Stimulated activated CD8-positive, alpha-beta memory T cell treated with anti-CD3 and anti-CD28 coated beads, Interleukin-15, amount 100 ng/mL, for 24 hours (primary cell): Measurements from ENCODE around the gene LRRC10B.
A peak's percentile ranks its signal among the peaks of the same experiment; 100 is the strongest.

Source experiments
- DNase-seq: peaks from one replicate; pipeline ENCODE4 v3.0.0-alpha.2; 2020; ENCODE audit warnings: low read depth

The LRRC10B gene

DNA sequence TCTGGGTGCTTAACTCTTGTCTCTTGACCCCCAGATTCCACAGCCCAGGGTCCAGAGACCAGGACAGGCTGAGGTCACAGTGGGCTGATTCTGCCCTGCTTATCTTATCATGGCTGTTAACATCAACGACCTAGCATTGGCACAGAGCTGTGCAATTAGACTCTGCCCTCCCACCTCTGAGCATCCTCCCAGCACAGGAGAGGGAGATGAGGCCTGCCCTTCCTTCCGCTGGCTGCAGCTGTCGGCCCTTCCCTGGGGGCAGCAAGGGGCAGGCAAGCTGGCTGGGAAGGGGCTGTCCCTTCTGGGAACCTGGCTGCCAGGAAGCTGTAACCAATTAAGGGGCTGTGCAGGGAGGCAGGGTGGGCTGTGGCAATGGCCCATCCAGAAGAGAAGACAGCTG, 22.5 kb downstream of the LRRC10B start:
- no peak for DNase-seq

DNA sequence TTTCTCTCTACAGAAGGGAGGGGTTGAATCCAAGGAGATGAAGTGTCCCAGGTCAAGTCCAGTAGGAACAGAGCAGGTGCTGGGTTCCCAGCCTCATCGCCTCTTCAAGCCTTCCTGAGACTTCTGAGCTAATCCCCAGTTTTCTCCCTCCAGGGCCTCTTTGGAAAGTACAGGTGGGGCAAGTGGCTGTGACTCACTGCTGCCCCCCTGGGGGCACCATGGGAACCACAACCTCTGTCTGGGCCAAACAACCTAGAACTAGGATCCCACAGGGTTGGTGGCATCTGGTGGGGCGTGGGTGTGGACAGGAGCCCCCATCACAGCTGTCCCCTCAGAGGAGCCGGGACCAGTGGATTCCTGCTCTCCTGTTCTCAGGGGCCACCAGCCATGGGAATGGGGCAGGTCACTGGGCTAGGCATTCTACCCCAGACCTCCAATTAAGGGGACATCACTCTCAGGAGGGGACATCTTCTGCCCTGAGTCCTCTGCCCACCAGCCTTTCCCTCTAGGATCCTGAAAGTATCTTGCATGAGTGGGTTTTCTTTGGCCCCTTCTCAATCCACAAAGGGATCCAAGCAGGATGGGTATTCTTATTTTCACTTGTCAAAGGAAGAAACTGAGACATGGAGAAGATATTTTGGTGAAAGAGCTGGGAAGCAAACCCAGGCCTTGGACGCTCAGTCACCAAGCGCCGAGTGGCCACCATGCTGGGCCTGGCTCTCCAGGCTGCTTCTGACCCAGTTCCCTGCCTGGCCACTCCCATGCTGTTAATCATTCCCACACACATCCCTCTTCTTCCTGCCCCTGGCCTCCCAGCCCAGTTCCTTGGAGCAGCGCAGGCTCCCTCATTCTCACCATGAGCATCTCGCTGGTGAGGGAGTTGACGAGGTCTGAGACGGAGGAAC, 23.8 kb downstream of the LRRC10B start:
- peak; percentile 13 for DNase-seq

DNA sequence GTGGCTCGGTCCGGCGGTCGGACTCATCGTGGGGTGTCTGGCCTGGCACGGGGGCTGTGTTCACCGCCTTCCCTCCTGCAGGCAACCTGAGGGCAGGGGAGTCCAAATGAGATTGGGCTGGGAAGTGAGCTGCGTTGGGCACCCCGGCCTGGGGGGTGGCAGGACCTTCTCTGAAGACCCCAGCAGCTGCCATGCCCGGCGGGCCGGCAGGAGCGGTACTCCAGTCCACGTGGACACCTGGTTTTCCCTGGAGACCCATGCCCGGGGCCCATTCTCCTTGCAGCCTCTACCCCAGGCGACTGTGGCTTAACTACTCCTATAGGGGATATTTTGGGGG, 24.5 kb downstream of the LRRC10B start:
- DNase-seq: no peak

DNA sequence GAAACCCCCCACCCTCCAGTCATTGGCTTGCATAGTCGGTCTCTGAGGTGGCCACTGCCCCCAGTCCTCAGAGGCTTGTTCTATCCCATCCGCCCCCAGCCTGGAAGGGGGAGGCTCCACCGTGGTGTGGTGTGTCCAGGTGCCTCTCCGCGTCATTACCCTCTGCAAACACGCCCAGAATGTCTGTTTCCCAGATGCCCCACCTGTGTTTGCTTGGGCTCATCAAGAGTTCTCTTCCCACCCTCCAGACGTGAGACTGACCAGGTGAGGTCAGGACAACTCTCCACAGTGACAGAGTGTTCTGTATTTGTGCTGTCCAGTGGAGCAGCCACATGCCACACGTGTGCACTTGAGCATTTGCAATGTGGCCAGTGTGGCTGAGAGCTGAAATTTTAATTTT, 24.9 kb downstream of the LRRC10B start:
- DNase-seq: no peak

DNA sequence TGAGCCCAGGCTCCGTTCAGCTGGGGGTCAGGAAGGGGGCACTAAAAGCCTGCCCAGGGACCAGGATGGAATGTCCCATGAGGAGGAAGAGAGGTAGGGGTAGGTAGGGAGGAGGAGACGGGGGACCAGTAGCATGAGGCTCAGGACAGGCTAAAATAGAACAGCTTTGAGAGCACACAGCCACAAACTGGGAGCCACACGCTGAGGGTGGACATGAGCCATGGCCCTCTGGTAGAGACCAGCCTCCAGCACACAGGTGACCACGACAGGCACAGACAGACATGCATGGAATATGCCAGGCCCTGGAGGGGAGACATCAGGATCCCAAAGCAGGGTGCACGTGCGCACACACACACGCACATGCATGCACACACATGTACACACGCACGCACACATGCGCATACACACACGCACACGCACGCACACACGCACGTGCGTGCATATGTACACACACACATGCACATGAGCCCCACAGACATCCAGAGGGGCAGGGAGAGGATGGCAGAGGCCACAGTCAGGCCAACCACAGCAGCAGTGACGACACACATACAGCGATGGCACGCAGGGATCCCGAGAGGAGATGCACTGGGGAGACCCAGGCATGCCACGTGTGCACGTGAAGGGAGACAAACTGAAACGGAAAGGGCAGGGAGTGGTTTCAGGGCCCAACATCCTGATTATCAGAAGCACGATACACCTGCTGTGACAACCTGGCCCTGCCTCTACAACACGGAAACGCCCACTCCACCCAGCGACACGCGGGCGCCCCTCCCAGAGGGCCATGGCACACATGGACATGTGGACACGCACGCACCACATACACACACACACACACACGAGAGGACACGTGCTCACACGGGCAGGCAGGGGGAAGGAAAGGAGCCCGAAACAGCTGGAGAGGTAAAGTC, 25.7 kb downstream of the LRRC10B start:
- DNase-seq: no peak

DNA sequence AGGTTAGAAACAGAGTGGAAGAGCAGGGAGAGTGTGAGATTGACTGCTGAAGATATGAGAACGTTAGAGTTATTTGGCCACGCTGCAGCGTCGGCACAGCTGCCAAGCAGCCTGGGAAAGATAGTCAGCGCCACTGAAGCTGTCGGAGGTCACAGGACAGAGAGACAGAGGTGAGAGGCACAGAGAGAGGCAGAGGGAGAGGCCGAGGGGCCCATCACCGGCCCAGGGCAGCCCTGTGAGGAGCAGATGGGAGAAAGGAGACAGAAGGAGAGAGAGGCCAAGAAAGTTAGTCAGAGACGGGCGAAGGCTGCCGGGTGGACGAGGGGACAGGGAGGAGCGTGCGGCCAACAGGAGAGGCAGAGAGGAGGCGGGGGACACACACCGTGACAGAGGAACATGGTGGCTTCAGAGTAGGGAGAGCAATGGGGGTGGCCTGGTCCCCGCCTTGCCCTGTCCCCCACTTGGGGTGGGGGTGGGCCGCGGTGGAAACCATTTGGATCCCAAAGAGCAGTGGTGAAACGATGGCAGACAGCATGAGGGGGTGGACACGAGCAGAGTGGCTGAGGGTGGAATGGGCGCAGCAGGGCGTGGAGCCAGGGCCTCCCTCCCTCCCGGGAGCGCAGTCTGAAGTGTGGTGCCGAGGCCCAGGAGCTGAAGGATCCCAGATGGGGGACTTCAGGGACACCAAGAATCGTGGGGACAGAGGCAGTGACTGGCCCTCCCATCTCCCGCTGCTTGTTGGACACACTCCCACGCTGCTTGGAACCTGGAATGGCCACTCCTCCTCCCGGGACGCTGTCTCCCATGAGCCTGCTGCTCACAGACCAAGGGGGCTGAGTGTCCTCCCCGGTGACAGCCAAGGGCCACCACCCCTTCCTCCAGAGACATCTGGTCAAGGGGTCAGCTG, 26.6 kb downstream of the LRRC10B start:
- no peak for DNase-seq

DNA sequence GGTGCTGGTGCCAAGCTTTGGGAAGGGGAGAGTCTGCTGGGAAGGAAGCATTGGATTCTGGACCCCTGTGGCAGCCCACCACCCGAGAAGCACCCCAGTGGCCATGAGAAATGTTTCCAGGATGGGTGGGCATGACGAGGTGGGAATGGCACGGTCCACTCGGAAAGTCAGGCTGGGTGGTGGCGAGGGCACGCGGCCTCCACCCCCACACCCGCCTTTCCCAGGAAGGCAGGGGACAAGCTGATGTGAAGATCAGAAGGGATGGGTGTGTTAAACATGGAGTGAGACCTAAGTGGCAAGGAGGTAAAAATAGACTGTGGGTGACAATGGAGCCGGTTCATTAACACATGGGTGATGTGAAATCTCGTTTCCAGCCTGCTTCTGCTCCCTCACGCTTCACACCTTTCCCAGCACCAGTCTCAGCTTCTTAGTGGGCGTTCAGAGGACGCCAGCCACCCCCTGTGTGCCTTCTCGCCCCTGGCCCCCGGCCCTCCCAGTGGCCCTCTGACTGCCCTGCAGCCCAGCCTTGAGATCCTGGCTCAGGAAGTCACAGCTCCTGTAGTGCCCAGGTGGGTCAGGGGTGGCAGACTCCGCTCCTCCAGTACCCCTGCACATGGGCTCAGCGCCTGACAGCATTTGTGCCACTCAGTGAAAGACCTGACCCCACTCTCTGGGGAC, 27.6 kb downstream of the LRRC10B start:
- no peak for DNase-seq

DNA sequence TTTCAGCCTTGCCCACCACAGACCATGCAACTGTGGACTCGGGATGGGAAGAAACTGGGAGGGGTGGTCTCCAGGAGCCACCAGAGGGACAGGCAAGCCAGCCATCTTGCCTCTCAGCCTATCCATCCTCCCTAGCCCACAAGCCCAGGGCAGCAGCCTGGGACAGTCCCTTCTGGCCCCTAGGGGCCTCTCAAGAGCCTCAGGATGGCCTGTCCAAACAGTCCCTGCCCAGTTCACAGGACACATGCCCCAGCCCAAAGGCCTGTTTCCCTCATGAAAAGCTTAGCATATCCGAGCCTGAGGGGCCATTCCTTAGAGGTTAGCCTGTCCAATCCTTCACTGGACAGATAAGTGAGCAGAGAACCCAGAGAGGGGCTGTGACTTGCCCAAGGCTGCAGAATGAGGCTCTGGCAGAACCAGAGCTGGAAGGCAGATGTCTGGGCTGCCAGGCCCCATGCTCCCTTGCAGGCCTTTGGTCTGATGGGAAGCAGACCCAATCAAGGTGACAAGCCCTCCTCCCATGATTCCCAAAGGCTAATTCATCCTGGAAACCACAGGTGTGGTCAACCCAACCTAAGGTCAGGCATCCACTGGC, 28.2 kb downstream of the LRRC10B start:
- DNase-seq: no peak

DNA sequence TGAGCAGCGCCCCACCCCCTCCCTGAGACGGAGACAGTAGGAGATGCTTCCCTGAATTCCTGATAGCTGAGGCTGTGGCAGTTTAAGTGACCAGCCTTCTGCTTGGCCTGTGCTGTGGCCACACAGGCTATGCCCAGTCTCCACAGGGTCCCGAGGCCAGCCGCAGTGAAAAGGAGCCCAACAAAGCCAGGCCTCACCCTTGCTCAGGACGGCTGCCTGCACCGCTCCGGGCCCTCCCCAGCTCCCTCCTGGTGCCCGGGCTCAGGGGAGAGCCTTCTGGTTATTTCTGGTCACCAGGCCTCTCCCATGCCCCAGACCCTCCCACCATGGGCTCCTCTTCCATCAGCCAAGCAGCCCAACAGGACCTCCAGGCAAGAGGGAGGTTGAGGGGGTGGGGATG, 28.8 kb downstream of the LRRC10B start:
- DNase-seq: no peak

DNA sequence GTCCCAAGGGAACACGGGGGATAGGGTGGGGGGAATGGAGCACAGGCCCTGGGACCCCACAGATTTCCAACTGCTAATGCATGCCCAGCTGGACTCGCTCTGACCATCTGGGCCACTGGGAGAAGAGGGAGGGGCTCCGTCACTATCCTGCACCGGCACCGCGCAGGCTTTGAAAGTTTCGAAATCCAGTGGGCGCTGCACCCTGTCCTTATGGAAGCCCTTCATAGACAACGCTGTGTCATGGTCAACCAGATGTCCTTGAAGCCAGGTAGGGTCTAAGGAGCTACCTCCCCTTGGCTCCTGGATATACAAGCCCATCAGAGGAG, 30.1 kb downstream of the LRRC10B start:
- no peak for DNase-seq

DNA sequence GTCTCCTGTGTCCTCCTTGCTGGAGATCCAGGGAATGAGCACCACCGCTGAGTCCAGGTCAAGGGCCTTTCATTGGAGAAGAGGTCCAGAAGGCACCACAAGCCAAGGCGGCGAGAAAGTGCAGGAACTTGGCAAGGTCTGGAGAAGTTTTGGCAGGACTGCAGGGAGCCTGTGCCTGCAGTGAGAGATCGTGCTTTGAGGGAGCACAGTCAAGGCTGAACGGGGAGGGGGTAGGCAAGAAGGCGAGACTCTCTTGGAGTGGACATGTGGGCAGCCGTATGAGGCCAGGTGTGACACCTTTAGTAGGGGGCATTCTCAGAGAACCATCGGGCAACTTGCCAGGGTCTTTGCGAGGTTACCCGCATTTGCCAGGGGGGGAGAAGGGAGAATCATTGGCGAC, 30.5 kb downstream of the LRRC10B start:
- no peak for DNase-seq

DNA sequence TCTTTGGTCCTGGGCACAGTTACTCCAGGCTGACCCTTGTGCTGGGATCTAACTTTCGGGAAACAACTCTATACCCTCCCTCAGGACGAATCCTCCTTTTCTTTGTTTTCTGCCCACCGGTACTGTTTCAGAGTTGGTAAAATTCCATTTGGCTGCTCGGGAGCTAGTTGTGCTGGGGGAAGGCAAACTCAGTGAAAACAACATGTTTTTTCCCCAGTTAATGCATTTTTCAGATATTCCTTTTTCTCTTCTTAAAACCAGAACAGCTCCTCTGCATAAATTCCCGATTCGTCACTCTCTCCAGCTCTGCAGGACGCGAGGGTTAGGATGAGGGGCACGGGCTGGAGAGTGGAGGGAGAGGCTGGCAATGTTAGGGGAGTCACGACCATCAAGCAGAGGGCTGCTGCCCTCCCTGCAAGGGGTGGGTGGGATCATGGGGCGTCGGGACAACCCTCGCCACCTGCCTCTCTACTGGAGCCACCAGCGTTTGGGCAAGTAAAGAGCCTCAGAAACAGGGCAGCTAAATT, 31.3 kb downstream of the LRRC10B start:
- no peak for DNase-seq

DNA sequence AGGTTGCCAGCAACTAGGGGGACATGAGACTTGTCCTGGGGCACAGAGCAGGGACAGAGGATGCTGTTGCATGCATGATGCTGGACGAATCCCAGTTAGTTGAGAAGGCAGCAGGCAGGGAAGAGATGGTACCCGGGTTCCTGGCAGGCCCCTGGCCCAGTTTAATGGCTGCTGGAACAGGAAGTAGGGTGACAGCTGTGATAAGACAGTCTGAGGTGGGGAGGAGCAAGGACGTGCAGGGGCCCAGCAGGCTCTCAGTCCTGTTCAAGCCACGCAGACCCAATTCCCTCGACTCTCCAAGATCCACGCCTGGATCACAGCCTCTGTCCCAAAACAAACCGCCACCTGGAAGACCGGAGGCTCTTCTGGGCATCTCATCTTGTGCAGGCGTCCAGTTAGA, 32.0 kb downstream of the LRRC10B start:
- no peak for DNase-seq

DNA sequence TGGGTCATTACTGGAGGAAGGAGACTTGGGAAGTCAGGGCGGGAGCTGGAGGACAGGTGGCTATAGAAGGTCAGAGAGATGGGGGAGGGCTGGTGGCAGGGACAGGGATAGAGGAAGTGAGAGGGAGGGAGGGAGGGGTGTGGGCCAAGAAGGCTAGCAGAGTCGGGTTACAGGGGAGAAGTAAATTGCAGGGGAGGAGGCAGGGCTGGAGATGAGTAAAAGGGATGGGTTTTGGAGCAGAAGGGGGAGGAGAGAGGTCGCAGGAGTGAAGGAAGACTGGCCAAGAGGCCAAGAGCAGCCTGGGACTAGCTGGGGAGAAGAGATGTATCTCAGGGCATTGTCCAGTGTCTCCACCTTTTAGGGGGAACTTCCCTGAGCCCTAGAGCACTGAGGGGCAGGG, 33.0 kb downstream of the LRRC10B start:
- no peak for DNase-seq

DNA sequence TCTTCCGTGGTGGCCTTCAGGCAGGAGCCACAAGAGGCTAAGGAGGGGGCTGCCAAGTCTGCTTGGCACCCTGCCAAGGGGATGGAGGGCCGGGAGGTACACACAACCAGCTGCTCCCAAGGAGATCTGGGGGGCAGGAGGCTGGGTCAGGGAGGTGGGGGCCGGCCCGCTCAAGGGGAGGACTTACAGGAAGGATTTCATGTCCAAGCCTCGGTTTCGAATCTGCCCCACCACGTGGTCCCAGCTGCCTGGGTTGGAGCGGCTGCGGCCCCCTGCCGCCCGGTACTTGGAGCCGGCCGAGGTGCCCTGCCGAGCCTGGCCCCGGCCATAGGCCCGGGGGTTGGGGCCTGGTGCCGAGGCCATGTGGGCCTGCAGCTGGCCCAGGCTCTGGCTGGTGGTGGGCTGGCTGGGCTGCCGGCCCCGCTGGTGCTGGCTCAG, 33.5 kb downstream of the LRRC10B start:
- DNase-seq: no peak

DNA sequence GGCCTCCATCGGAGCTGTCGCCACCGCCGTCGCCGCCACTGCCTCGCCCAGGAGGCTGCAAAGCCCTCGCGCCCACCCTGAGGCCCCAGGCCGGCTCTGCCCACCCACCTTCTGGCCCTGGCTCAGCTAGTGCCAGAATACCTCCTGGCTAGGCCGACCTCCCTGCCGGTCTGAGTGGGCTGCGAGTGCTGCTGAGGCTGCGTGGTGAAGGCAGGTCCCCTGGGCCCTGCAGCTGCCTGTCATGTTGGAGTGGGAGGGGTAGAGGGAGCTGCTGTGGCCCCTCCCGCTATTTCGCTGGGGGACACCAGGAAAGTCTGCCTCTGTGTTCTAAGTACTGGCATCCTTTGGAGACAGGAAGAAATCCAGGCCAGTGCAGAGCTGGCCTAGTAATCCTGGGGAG, 34.2 kb downstream of the LRRC10B start:
- DNase-seq: no peak

DNA sequence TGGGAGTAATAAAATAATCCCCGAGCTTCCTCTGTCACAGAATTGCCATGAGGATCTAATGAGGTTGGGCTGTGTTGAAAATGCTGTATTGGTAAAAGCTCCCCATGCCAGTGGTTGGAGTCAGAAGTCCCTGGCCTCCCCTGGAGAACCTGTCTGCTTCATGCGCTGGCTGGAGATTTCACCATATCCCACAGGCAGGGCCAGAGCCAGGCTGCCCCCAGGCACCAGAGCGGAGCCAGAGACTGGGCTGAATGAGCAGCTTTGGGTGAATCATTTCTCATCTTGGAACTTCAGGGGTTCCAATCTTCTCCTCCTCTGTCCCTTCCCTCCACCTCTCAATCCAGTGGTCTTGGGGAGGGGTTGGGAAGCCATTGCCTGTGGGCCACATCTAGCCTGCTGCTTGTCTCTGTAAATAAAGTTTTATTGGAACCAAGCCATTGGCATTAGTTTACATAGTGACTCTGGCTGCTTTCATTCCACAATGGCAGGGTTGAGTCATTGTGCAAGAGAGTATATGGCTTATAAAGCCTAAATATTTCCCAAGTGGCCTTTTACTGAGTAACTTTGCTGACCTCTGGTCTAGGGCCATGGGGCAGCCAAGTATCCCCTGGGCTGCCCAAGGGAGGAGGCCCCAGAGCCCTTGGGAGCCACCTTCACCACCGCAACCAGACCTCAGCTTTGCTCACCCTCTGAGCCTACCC, 35.2 kb downstream of the LRRC10B start:
- DNase-seq: no peak

DNA sequence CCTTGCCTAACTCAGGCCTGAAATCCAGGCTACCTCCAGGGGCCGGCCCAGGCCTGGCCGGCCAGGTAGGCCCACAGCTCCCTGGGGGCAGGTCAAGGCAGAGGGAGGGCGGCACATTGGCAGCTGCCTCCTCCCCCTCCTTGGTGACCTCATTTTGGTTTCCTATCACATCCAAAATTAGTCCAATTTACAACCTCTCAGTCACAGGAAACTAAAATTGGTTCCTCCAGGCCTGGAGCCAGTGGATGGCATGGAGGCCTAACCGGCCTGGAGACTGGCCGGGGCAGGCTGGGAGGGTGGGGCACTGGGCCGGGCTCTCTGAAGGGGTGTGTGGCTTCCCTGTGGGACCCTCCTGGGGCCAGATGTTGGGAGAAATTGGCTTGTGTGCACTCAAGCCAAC, 35.9 kb downstream of the LRRC10B start:
- DNase-seq: no peak

DNA sequence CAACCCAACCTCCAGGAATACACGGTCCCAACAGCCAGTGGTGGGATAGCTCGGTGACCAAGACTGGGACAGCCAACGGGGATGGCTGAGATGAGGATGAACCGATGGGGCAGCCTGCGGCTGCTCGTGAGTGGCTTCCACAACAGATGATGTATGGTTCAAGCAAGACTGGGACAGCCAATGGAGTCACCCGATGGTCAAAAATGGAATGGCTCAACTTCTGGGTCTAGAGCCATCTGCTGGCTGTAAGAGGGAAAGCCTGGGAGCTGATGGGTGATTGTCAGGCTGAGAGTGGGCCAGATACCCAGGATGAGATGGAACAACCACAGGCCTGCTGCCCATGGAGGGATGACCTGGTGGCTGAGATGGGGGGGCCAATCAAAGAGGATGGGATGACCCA, 36.8 kb downstream of the LRRC10B start:
- no peak for DNase-seq

DNA sequence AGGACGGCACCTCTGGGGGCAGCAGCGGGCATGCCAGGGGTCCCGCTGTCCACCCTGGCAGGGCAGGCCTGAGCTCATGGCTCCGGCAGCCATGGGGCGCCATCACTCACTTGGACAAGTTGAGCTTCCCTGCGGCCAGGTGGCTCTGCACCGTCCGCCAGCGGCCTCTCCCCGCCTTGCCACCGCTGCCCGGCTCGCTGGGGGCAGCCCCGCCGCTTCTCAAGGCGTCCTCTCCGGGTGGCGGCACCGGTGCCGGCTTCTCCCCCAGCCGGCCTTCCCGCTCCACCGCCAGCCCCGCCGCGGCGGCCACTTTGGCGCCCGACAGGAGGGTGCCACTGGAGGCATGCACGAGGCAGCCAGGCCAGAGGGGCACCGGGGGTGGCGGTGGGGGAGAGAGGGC, 37.4 kb downstream of the LRRC10B start:
- DNase-seq: no peak
